ENCODE results near the gene MBD5. TPM values are rescaled to one million over a fixed set of nuclear protein-coding genes. Genes with fewer than 3 reads are reported as not detected.

Gene MBD5
- total RNA-seq, 1 donor from 2014 or later, result 13.2 TPM

- DNase-seq (ENCODE audit: low read depth), result no peak
Measured at GRCh38 chr2:148022882-148023281, 2.0 kb downstream of the MBD5 start.

- DNase-seq (ENCODE audit: low read depth), result no peak
Measured at GRCh38 chr2:148023861-148024260, 3.0 kb downstream of the MBD5 start.

- DNase-seq (ENCODE audit: low read depth), result peak; percentile 27
Measured at GRCh38 chr2:148026573-148026972, 5.7 kb downstream of the MBD5 start.

DNA sequence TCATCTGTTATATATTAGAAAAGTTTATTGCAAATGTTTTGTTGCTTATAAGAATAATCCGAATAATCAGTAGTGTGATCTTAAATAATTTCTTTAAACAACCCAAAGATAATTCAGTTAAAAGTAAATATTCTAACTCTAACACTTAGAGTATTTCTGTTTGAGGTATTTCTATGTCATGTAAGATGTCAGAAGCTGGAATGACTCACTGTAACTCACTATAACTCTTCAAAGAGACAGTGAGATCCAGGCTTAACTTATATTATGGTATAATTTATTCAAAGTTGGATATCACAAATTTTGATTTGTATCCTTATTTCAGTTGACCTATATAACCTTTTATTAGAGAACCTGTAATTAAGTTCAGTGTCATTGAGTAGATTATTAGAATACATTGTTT is 6.9 kb downstream of the MBD5 start:
- no peak for DNase-seq (ENCODE audit: low read depth)

GRCh38 chr2:148028781-148029180 is 7.9 kb downstream of the MBD5 start:
- DNase-seq (ENCODE audit: low read depth), result no peak

DNA sequence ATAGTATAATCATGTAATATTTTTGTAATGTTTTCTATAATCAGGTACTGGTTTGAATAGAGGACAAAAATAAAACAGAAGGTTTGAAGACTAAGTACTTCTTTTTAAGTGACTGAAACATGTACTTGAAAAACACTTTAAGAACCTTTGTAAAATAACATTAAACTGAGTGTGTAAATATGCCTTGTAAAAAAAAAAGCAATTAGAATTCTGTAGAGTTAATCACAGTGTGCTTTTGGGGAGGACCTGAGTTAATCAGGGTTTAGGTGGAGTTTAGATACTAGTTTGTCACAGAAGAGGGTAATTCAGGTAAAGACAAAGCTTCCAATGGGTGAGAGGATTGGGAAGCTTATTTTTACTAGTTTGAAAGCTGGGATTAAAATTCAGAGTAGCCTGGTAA is 10.3 kb downstream of the MBD5 start:
- DNase-seq (ENCODE audit: low read depth), result no peak

GRCh38 chr2:148032215-148032614 is 11.3 kb downstream of the MBD5 start:
- no peak for DNase-seq (ENCODE audit: low read depth)

- no peak for DNase-seq (ENCODE audit: low read depth)
Measured at GRCh38 chr2:148039783-148040182, 18.9 kb downstream of the MBD5 start.

- no peak for DNase-seq (ENCODE audit: low read depth)
Measured at GRCh38 chr2:148042219-148042618, 21.3 kb downstream of the MBD5 start.

DNA sequence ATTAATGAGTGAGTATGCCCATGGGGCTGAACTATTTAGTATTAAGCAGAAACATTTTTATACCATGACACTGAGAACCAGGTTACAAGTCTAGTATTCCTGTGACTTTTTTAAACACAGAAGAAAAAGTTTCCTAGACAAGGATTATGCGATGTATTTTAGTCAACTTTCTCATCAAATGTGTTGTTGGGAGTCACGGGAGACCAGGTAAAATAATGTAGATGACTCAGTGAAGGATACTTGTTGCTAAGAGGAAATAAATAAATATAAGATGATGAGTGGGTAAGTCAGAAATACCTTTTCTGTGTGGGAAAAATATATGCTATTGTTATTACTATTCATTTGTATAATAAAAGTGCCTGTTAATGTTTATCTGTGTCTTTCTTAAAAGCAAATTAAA is 23.4 kb downstream of the MBD5 start:
- no peak for DNase-seq (ENCODE audit: low read depth)

DNA sequence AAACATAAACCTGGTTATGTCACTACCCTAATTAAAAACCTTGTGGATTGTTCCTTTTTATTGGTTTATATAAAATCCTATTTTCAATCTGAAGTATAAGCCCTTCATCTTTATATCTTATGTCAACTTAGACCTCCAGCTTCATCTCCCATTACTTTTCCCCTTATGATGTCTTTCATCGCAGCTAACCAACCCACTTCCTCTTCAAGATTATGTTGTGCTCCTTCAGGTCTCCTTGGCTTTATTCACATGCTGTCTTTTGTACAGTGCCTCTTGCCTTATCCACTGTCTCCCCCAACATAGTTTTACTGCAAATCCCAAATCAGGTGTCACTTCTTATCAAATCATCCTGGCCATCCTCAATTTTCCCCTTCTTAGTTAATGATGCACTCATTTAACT is 25.9 kb downstream of the MBD5 start:
- DNase-seq (ENCODE audit: low read depth), result no peak

DNA sequence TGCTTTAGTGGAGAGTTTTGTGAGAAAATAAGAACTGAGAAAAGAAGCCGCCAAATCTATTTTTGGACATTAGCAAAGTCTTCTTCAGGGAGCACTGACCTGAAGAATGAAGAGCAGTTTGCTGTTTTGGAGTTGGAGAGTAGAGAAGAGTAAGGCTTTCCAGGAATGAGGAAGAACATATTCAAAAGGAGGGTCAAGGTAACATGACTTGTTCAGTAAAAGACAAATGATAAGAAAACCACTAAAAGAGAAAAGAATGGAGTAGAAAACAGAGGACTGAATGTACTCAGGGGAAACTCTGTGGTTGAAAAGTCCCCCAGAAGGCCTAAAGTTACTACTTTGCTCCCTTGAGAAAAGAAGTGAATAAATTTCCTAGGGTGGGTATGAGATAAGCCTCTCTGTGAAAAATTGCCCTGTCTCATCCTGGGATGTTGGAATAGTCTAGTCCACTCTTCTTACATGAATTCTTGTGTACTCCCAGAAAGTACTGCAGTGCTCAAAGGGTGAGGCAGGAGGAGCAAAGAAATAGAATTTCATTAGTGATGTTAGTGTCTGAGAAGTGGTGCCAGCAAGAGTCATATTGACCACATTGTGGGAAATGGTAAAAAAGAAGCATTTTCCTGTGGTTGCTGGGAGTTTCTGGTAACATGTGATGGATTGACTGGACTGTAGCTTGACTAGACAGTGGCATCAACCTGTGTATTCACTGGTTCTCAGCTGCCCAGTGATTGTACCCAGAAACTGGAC is 27.8 kb downstream of the MBD5 start:
- peak; percentile 49 for DNase-seq (ENCODE audit: low read depth)

- DNase-seq (ENCODE audit: low read depth), result no peak
Measured at GRCh38 chr2:148049284-148049683, 28.4 kb downstream of the MBD5 start.

- no peak for DNase-seq (ENCODE audit: low read depth)
Measured at GRCh38 chr2:148052687-148053086, 31.8 kb downstream of the MBD5 start.

DNA sequence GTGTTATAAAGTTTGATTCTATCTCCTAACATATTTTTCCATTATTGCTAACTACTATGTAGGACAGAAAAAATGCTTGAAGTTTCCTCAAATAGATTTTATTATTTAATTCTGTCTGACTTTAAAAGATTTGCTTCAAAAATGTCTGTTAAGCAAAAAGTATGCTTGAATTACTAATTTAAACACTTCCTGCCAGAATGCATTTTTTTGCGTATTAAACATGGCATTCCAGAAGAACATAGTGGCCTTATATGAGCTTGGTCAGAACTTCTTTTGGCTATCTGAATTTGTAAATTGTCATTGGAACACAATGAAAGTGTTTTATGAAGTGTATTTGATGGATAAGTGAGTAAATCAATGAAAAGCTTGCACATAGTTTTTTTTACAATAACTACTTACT is 37.8 kb downstream of the MBD5 start:
- DNase-seq (ENCODE audit: low read depth), result no peak

- DNase-seq (ENCODE audit: low read depth), result no peak
Measured at GRCh38 chr2:148063633-148064032, 42.7 kb downstream of the MBD5 start.

DNA sequence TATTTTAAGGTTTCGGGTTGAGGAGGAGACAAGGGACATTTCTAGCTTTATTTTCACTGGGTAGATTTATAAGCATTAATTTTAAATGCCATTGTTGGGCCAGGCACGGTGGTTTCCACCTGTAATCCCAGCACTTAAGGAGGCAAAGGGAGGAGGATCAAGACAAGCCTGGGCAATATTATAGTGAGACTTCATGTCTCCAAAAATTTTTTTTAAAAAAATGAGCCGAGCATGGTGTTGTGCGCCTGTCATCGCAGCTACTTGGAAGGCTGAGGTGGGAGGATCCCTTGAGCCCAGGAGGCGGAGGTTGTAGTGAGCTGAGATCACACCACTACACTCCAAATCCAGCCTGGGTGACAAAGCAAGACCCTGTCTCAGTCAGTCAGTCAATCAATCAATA is 45.0 kb downstream of the MBD5 start:
- no peak for DNase-seq (ENCODE audit: low read depth)

DNA sequence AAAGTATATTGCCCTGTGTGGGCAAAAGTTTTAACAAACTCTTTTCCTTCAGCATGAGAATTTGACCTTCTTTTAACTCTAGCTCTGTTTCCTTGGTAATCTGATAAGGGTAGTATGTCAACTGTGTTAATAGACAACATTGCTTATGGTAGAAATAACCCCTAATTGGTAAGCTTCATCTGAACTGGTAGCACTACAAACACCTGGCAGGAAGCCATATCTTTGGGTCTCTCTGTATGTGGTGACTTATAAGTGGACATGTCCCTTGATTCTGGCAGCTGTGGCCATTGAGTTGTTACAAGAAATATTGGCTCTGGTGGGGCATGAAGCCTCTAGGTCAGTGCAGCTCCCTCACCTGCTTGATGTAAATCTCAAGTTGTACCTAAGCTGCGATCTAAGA is 46.9 kb downstream of the MBD5 start:
- DNase-seq (ENCODE audit: low read depth), result no peak

GRCh38 chr2:148071351-148071750 is 50.5 kb downstream of the MBD5 start:
- DNase-seq (ENCODE audit: low read depth), result no peak

- DNase-seq (ENCODE audit: low read depth), result no peak
Measured at GRCh38 chr2:148096012-148096411, 75.1 kb downstream of the MBD5 start.

GRCh38 chr2:148102641-148103040 is 81.8 kb downstream of the MBD5 start:
- DNase-seq (ENCODE audit: low read depth), result no peak

DNA sequence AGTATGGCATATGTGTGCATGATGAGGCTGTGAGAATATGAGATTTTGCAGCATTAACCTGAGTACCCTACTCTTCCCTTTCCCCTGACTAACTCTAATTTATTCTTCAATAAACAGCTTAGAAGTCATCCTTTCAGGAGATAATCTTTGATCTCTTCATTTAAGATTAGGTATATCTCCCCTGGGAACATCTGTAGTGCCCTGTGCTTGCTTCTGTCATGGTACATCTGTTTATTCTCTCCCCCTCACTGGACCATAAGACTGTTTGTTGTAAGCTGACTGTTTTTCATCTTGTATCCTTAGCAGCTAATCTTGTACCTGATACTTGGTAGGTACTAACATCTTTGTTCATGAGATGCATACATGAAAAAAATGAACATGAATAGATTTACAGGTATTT is 83.1 kb downstream of the MBD5 start:
- no peak for DNase-seq (ENCODE audit: low read depth)

DNA sequence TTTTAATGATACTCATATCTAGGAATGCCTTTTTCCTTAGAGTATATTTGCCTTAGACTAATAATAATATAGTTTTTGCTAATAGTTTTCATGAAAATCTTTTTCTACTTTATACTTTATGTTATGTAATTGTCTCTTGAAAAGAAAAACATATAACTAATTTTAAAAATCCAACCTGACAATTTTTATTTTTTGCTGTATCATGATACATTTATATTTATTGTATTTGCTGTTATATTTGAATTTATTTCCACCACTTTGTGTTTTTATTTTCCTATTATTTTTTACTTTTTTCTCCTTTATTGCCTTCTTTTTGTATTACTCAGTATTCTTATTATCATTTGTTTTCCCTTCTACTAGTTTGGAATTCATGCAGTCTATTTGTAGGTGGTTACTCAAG is 85.4 kb downstream of the MBD5 start:
- no peak for DNase-seq (ENCODE audit: low read depth)

- no peak for DNase-seq (ENCODE audit: low read depth)
Measured at GRCh38 chr2:148108385-148108784, 87.5 kb downstream of the MBD5 start.
